A549 treated with CORT108297 at 1 μM for 4 hours (cell line): ENCODE measurements around the gene ZDHHC21. TPM values are rescaled to one million over a fixed set of nuclear protein-coding genes. Genes with fewer than 3 reads are reported as not detected.

Source experiments
- total RNA-seq: library from RNA; stranded (reverse); fragments of 200-300 nt; extraction: Qiagen RNA extraction; gene quantifications from 5 replicates; pipeline ENCODE4 v1.2.3, GENCODE V29; 2022

ZDHHC21 gene, protein sequence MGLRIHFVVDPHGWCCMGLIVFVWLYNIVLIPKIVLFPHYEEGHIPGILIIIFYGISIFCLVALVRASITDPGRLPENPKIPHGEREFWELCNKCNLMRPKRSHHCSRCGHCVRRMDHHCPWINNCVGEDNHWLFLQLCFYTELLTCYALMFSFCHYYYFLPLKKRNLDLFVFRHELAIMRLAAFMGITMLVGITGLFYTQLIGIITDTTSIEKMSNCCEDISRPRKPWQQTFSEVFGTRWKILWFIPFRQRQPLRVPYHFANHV
- total RNA-seq: 1.8 to 3.2 TPM (median 2.8 TPM) in 5 replicates

DNA sequence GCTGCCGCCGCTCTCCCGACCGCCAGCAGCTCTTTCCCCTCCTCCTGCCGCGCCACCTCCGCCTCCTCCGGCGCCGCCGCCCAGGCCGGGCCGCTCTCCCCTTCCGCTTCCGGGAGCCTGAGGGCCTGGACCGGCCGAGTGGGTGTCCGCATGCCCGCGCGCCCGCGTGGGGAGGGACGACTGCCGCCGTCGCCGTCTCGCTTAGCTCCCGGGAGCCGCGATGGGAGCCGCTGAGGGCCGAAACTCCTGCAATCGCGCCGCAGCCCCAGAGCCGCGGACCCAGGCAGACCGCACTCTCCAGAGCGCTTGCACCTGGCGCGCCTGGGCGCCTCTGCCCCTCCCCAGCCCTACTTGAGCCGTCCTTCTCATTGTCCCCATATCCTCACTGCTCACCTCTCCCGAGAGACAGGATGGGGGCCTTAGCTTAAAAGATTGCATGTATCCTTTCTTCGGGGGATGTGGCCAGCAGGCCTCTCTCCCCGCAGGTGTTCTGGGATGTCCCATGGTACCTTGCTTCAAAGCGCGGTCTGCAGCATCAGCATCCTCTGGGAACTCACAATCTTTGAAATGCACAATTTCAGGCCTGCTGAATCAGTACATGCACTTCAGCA lies at the start of gene ZDHHC21:
Gene ZDHHC21, minus strand, starts transcription at position 182 of the 611 bp plus-strand sequence. CDS start 19,092 bp downstream, outside the sequence.

DNA sequence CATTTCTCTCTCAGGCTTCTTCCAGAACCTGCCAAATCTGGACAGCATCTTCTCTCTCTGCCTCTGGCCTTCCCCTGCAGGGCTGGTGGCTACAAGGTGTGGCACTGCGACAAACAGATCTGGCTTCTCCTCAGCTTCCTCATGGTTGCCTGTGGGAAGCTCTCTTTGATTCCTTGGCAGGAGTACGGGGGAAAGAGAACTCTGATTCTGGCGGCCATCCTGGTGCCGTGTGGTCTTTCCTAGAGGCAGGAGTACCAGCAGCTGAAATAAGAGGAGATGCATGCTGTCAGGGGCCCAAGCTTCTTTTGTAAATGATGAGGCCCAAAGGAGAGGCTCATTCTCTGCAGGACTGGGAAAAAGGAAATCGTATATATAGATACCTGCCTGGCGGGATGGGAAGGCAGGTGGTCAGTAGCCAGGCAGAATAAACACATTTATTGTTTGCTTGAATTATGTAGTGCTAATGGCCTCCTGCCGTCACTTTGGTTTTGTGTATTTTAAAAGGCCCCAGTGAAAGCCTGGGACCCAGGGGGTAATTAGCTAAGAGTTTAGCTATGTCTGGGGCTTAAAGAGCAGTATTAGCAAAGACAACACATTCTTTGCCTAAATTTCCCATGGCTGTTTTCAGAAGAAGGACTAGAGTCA lies 29.3 kb upstream of the ZDHHC21 start, which contains the start of gene CER1:
Gene CER1, minus strand, starts transcription at position 343 of the 645 bp plus-strand sequence. Its CDS starts 61 bp downstream, at position 282.

Other genes with a start within 250 kb of the ZDHHC21 start
- gene CER1, start 29.3 kb upstream of the ZDHHC21 start, total RNA-seq: not detected in 5 replicates
- gene FREM1, start 217.0 kb upstream of the ZDHHC21 start, total RNA-seq: not detected in 5 replicates